Measurements from ENCODE around the gene C12orf75.
"Not testable (repeated sequence)": the region's sequence is repeated elsewhere in the genome, so short reads cannot be mapped to it uniquely, and the experiment has no call there.

The C12orf75 gene

GRCh38 chr12:105321125-105321524 lies 9.4 kb upstream of the C12orf75 start:
- DNase-seq (ENCODE audit: insufficient read length, low spot score), result no peak
- TF ChIP-seq CTCF (IDR thresholded peaks at IDR 0.05; ENCODE audit: insufficient read depth, missing control alignments), result no peak
- no peak for FAIRE-seq

GRCh38 chr12:105322070-105322469 lies 8.4 kb upstream of the C12orf75 start:
- TF ChIP-seq CTCF (IDR thresholded peaks at IDR 0.05; ENCODE audit: insufficient read depth, missing control alignments), result no peak
- FAIRE-seq (no peak), DNase-seq (ENCODE audit: insufficient read length, low spot score) (no peak)

- TF ChIP-seq CTCF (IDR thresholded peaks at IDR 0.05; ENCODE audit: insufficient read depth, missing control alignments), result no peak
- DNase-seq (ENCODE audit: insufficient read length, low spot score), result no peak
- FAIRE-seq, result no peak
Measured at GRCh38 chr12:105324704-105325103, 5.8 kb upstream of the C12orf75 start.

GRCh38 chr12:105325117-105325516 lies 5.4 kb upstream of the C12orf75 start:
- DNase-seq (ENCODE audit: insufficient read length, low spot score) (no peak), FAIRE-seq (no peak)
- TF ChIP-seq CTCF (IDR thresholded peaks at IDR 0.05; ENCODE audit: insufficient read depth, missing control alignments), result no peak

- FAIRE-seq, result no peak
- no peak for TF ChIP-seq CTCF (IDR thresholded peaks at IDR 0.05; ENCODE audit: insufficient read depth, missing control alignments)
- no peak for DNase-seq (ENCODE audit: insufficient read length, low spot score)
Measured at GRCh38 chr12:105329926-105330282, 587 bp upstream of the C12orf75 start.

GRCh38 chr12:105330931-105331804 lies 677 bp downstream of the C12orf75 start:
- DNase-seq (ENCODE audit: insufficient read length, low spot score) (no peak), FAIRE-seq (no peak)
- peak; percentile 3 for TF ChIP-seq CTCF (IDR thresholded peaks at IDR 0.05; ENCODE audit: insufficient read depth, missing control alignments)

- TF ChIP-seq CTCF (IDR thresholded peaks at IDR 0.05; ENCODE audit: insufficient read depth, missing control alignments), result no peak
- DNase-seq (ENCODE audit: insufficient read length, low spot score) (no peak), FAIRE-seq (no peak)
Measured at GRCh38 chr12:105331805-105332251, 1.3 kb downstream of the C12orf75 start.

GRCh38 chr12:105332286-105332685 lies 1.8 kb downstream of the C12orf75 start:
- not testable (repeated sequence) for DNase-seq (ENCODE audit: insufficient read length, low spot score); FAIRE-seq
